Measurements from ENCODE around the gene GORASP1.

Gene GORASP1

DNA sequence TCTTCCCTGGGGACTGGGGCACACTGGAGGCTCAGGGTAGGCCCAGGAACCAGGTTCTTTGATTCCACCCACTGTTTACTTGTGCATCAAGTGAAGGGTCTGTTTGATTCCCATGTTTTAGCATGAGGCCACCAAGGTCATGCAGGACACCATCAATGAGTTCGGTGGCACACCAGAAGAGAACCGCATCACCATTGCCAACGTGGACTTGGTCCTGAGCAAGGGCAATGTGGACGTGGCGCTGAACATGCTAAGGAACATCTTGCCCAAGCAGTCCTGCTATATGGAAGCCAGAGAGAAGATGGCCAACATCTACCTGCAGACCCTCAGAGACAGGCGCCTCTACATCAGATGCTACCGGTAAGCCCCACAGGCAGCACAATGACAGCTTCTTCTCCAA lies 21.5 kb upstream of the GORASP1 start:
- H3K27ac ChIP-seq, result no peak overlapping the region
- no peaks in the 10 kb centered on the region for H3K9me3 ChIP-seq (ENCODE audit: severe bottlenecking)
- H3K4me3 ChIP-seq (ENCODE audit: low read depth, low read length), result no peak overlapping the region
- no peak for DNase-seq
- H3K36me3 ChIP-seq, result no peaks in the 10 kb centered on the region
- TF ChIP-seq, protein P1, sequence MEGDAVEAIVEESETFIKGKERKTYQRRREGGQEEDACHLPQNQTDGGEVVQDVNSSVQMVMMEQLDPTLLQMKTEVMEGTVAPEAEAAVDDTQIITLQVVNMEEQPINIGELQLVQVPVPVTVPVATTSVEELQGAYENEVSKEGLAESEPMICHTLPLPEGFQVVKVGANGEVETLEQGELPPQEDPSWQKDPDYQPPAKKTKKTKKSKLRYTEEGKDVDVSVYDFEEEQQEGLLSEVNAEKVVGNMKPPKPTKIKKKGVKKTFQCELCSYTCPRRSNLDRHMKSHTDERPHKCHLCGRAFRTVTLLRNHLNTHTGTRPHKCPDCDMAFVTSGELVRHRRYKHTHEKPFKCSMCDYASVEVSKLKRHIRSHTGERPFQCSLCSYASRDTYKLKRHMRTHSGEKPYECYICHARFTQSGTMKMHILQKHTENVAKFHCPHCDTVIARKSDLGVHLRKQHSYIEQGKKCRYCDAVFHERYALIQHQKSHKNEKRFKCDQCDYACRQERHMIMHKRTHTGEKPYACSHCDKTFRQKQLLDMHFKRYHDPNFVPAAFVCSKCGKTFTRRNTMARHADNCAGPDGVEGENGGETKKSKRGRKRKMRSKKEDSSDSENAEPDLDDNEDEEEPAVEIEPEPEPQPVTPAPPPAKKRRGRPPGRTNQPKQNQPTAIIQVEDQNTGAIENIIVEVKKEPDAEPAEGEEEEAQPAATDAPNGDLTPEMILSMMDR (IDR thresholded peaks at IDR 0.05; ENCODE audit: low read depth, low read length), result no peak
- H3K27me3 ChIP-seq (ENCODE audit: insufficient read depth, low read depth, severe bottlenecking), result no peaks in the 10 kb centered on the region

DNA sequence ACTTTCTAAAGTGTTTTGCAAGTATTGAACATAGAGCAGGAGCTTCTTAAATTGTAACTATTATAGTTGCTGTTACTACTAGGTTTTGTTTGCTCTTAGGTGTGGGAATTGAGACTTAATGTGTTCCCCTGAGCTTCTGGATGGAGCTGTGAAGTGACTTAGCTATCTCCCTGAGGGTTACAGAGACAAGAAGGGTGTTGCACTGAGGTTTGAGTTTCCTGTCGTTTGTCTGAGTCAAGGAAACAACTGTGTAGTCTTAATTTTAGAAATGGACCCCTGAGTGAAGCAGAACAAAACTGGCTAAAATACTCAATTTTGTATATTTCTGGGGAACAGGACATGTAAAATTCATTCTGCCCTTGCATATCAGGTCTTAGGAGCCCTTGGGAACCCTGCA lies 20.5 kb upstream of the GORASP1 start:
- no peaks in the 10 kb centered on the region for H3K27me3 ChIP-seq (ENCODE audit: insufficient read depth, low read depth, severe bottlenecking)
- H3K36me3 ChIP-seq, result no peaks in the 10 kb centered on the region
- TF ChIP-seq, protein P1 (IDR thresholded peaks at IDR 0.05; ENCODE audit: low read depth, low read length), result no peak
- H3K27ac ChIP-seq, result no peak overlapping the region
- no peak overlapping the region for H3K4me3 ChIP-seq (ENCODE audit: low read depth, low read length)
- H3K9me3 ChIP-seq (ENCODE audit: severe bottlenecking), result no peaks in the 10 kb centered on the region
- no peak for DNase-seq

DNA sequence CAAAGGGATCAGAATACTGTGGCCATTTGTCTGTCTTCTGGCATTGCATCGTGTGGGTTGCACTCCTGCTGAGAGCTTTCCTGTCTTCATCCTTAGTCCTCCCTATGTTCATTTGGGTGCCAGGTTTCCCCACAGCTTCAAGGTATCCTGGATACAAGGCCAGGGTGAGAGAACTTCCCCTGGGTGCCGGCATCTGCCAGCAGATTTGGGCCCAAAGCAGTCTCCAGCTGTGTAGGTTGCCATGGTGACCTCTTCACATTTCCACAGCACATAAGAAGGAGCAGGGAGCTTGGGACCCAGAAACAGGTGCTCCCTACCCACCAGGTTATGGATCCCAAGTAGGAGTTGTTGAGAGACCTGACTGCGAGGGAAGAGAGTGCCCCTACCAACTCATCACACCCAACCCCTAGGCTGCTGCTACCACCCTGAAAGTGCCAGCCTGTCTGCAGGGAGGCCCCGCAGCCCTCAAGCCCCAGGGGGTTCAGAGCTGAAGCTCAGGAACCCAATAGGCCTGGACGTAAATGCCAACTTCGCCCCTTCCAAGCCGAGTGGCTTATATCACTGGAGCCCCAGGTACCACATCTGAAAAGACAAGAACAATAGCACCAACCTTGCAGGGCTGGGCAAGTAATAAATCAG lies 20.0 kb upstream of the GORASP1 start:
- TF ChIP-seq, protein P1 (IDR thresholded peaks at IDR 0.05; ENCODE audit: low read depth, low read length), result no peak
- no peak for DNase-seq
- Histone ChIP-seq H3K36me3 (no peaks in the 10 kb centered on the region), H3K27ac (no peak overlapping the region), H3K4me3 (ENCODE audit: low read depth, low read length) (no peak overlapping the region), H3K27me3 (ENCODE audit: insufficient read depth, low read depth, severe bottlenecking) (no peaks in the 10 kb centered on the region), H3K9me3 (ENCODE audit: severe bottlenecking) (no peaks in the 10 kb centered on the region)

DNA sequence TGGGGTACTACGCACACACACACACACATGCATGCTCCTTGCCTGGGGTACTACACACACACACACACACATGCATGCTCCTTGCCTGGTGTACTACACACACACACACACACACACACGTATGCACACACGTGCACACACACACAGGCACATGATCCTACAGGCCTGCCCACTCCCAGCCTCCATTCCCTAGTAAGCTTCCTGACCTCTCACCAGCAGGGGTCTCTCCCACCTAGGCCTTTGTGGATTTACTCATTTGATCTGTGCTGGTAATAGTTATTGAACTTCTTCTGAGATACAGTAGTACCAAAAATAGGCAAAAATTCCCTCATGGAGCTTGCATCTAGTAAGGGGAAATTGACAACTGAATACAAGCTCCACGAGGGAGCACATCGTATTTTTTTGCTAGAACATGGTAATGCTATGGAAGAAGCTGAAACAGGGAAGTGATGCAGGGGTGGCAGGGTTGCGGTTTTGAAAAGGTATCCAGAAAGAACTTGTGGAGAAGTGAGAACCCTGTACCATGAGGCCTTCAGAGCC lies 19.2 kb upstream of the GORASP1 start:
- H3K27me3 ChIP-seq (ENCODE audit: insufficient read depth, low read depth, severe bottlenecking), result no peaks in the 10 kb centered on the region
- TF ChIP-seq, protein P1 (IDR thresholded peaks at IDR 0.05; ENCODE audit: low read depth, low read length), result peak; percentile 76
- H3K27ac ChIP-seq, result no peak overlapping the region
- no peaks in the 10 kb centered on the region for H3K36me3 ChIP-seq
- peak; percentile 71 for DNase-seq
- no peak overlapping the region for H3K4me3 ChIP-seq (ENCODE audit: low read depth, low read length)
- H3K9me3 ChIP-seq (ENCODE audit: severe bottlenecking), result no peaks in the 10 kb centered on the region

DNA sequence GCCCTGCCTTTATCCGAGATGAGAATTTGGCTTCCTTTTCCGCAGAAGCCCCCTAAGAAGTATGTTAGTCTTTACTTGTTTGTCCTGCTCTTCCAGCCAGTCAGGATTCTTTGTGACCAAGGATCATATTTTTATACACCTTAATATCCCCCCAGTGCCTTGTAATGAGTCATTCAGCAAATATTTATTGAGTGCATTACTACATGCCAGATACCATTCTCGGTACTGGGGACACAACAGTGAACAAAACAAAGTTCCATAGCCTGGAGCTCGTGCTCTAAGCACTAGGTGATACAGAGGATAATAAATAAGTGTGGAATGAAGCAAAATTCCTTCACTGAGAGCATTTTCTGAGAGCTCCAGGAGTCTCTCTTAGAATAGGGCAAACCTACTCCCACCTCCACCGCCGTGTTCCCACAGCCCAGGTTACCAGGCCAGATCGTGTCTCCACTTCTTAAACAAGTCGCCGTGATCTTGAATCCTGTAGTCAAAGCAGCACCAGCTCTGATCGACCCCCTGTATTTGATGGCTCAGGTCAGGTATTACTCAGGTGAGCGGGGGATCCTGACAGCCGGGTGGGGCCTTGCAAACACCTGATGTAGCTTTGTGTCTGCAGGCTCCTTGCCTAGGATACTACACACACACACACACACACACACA lies 18.5 kb upstream of the GORASP1 start:
- H3K27me3 ChIP-seq (ENCODE audit: insufficient read depth, low read depth, severe bottlenecking), result no peaks in the 10 kb centered on the region
- TF ChIP-seq, protein P1 (IDR thresholded peaks at IDR 0.05; ENCODE audit: low read depth, low read length), result no peak
- no peak for DNase-seq
- no peaks in the 10 kb centered on the region for H3K36me3 ChIP-seq
- H3K27ac ChIP-seq, result no peak overlapping the region
- no peak overlapping the region for H3K4me3 ChIP-seq (ENCODE audit: low read depth, low read length)
- H3K9me3 ChIP-seq (ENCODE audit: severe bottlenecking), result no peaks in the 10 kb centered on the region
